GM18951 (cell line): Measurements from ENCODE around the gene IP6K3.

Source experiments
- POLR2A ChIP-seq: IDR thresholded peaks from 4 replicates; pipeline ENCODE4 v1.6.1; 2011; ENCODE audit warnings: mild to moderate bottlenecking; ENCODE audit not compliant: insufficient read length, insufficient read depth; ENCODE audit errors: extremely low read depth
- in situ Hi-C: fragments of 300-500 bp; cut with MboI; formaldehyde crosslinking; loops from one replicate; pipeline ENCODE4 v1.12.0; 2022; ENCODE audit warnings: low sequenced_read_pairs, mixed read lengths, inconsistent platforms; ENCODE audit not compliant: unreplicated experiment

IP6K3 gene

GRCh38 chr6:33750244-33750991 lies 3.7 kb upstream of the IP6K3 start:
- in situ Hi-C loops = no loop called here
- TF ChIP-seq POLR2A = no peak

- TF ChIP-seq POLR2A = no peak
- in situ Hi-C loops = no loop called here
These were observed 2.7 kb upstream of the IP6K3 start for GRCh38 chr6:33749401-33749800.

- TF ChIP-seq POLR2A = no peak
- in situ Hi-C loops = no loop called here
These were observed 2.1 kb upstream of the IP6K3 start for GRCh38 chr6:33748841-33749240.

GRCh38 chr6:33747823-33748222 lies 1.1 kb upstream of the IP6K3 start:
- no peak for TF ChIP-seq POLR2A
- in situ Hi-C loops = no loop called here

GRCh38 chr6:33746036-33746600 lies 587 bp downstream of the IP6K3 start:
- in situ Hi-C loops = no loop called here
- no peak for TF ChIP-seq POLR2A

GRCh38 chr6:33745548-33745947 lies 1.2 kb downstream of the IP6K3 start:
- in situ Hi-C loops = no loop called here

GRCh38 chr6:33744895-33745546 lies 1.7 kb downstream of the IP6K3 start:
- in situ Hi-C loops = no loop called here
- TF ChIP-seq POLR2A = no peak

More at GRCh38 chr6:33745548-33745947, 1.2 kb downstream of the IP6K3 start:
- TF ChIP-seq POLR2A = no peak

GRCh38 chr6:33744001-33744848 lies 2.5 kb downstream of the IP6K3 start:
- TF ChIP-seq POLR2A = no peak
- in situ Hi-C loops = no loop called here

GRCh38 chr6:33742837-33743236 lies 3.9 kb downstream of the IP6K3 start:
- in situ Hi-C loops = no loop called here
- TF ChIP-seq POLR2A = no peak

GRCh38 chr6:33742092-33742491 lies 4.6 kb downstream of the IP6K3 start:
- in situ Hi-C loops = no loop called here
- TF ChIP-seq POLR2A = no peak

- TF ChIP-seq POLR2A = no peak
- in situ Hi-C loops = no loop called here
These were observed 5.9 kb downstream of the IP6K3 start for GRCh38 chr6:33740794-33741193.

GRCh38 chr6:33740204-33740608 lies 6.5 kb downstream of the IP6K3 start:
- in situ Hi-C loops = no loop called here

GRCh38 chr6:33739571-33739970 lies 7.1 kb downstream of the IP6K3 start:
- no peak for TF ChIP-seq POLR2A
- in situ Hi-C loops = no loop called here

More at GRCh38 chr6:33740204-33740608, 6.5 kb downstream of the IP6K3 start:
- TF ChIP-seq POLR2A = no peak
